DMS79 treated with DMSO at 0.1 percent for 48 hours (cell line): Measurements from ENCODE around the gene ELMO1.
"Not testable (repeated sequence)": the region's sequence is repeated elsewhere in the genome, so short reads cannot be mapped to it uniquely, and the experiment has no call there.

Experiments
- DNase-seq: peaks from one replicate; lab custom pipeline; 2025; lab: John Stamatoyannopoulos, UW

The ELMO1 gene

DNA sequence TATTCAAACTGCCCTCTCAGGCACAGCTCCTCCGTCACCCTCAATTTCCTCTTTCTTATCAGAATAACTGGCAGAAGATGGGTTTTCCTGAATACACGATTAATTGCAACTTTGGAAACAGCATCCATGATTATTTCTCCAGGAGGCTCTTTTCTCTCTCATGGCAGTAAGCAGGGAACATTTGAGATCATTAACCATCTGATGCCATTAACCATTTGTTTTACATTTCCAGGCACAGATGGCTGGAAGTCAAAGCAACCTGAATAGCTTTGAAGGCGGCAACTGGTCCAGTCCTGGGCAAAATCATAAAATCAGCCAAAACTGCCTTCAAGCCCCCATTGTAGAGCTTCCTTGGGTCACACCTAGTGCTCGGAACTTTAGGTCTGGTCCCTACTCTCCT, 434.9 kb downstream of the ELMO1 start:
- DNase-seq: no peak

DNA sequence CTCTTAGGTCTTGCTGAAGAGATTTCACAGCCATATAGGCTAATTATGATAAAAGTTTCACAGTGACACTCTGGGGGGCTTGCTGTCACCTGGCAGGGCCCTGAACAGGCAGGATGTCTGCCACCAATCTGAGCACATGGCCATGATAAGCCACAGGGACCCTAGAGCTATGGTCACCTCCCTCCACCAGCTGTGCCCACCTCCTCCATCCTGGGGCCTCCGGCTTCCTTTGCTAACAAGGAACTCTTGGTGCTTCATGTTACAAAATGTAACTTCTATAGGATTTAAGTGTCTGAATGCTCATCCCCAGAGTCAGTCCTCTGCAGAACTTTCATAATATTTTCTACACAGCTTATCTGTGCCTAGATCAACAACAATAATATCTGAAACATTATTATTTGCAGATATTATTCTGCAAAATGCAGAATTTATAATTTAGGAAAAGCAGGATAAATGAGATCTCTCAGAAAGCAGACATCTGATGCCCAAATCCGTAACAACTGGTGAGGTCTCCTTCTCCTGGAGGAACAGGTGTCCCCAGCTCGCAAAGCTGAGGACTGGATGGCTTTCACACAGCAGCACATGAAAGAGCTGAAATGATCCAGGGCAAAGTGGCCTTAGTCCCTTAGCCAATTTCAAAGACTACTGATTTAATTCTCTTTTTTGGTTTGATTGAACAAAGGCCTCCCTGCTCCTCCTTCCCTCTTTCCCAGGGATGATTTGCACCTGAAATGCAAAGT, 437.3 kb downstream of the ELMO1 start:
- DNase-seq: no peak

DNA sequence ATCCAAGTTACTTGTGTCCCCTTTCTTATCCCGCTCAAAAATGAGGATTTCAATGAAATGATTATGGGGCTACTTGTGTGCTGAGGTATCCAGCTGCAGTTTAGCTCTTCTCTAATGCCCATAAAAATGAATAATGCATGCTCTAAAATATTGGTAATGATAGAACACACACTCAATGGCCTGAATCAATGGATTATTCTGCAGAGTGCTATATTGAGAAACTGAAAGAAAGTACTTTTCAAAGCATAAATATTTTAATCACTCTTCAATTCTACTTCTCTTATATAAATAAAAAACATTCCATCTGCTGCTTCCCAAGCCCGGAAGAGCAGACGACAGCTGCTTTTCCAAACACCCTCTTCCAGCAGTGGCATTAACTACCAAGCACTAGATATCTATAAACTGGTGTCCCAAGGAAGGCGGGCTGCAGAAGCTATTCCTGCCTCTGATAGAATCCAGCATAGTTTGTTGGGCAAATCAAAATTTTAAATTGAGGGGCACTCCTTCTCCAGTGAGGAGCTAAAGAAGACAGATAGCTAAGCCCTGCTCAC, 439.5 kb downstream of the ELMO1 start:
- no peak for DNase-seq

DNA sequence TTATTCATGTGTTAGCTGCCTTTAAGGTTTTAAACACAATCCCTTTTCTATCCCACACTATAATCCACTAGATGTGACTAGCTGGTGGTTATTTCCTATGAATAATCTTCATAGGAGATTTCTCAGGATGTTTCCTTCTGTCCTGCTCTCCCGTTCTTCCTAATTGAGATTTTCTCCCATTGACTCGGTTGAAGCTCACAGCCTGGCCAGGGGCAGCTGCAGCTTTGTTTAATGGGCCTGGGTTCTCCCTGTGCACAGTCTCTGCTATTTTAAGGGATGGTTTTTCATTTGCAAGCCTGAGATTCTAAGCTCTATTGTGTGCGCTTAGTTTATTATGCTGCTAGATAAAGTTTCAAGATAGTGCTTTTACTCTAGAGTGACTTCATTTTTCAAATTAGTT, 441.0 kb downstream of the ELMO1 start:
- no peak for DNase-seq

DNA sequence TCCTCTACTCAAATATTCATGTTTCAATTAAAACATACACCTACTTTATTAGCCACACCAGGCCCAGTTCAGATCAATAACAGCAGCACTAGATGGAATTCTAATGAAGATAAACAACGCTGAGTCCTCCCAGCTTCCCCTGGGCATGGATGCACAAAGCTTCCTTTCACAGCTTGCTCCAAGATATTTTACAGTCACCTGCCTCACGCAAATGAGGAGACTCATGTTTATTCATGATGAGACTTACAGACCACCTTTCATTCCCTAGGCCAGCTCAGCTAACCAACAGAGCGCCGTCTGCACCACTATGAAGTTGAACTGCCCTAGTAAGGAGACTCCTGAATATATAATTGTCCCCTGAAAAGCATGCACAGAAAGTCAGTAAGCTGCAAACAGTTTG, 441.4 kb downstream of the ELMO1 start:
- DNase-seq: no peak

DNA sequence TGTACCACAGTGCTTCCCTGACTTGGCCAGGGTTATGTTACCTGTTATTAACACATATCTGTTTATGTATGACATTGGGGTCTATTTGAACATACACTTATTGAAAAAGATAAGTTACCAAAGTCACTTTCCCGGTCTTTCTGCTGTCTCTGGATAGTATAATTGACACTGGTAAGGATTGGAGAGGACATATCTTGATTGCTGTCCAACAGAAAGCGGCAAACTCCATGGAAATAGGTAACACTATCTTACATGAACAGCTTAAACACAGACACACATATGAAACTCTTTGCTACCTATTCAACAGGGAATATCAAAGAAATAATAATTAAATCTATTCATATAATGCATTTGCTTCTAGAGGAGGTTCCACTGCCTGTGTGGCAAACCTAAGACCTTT, 441.9 kb downstream of the ELMO1 start:
- no peak for DNase-seq

DNA sequence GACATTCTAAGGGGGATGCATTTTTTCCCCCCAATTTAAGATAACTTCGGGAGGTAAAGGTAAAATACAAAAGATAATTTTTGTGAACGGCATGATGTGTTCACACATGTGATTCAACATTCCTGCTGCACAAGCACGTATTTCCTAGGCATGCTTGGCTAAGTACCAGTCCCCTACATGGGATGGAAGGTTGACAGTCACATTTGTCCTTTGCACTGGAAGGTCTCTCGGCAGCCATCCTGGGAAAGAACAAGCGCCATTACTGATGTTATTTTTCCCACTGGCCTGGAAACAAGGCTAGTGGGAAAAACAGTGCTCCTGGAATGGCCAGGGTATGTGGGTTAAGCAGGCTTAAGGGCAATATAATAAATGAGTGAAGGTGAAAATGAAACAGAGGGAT, 448.2 kb downstream of the ELMO1 start:
- no peak for DNase-seq

DNA sequence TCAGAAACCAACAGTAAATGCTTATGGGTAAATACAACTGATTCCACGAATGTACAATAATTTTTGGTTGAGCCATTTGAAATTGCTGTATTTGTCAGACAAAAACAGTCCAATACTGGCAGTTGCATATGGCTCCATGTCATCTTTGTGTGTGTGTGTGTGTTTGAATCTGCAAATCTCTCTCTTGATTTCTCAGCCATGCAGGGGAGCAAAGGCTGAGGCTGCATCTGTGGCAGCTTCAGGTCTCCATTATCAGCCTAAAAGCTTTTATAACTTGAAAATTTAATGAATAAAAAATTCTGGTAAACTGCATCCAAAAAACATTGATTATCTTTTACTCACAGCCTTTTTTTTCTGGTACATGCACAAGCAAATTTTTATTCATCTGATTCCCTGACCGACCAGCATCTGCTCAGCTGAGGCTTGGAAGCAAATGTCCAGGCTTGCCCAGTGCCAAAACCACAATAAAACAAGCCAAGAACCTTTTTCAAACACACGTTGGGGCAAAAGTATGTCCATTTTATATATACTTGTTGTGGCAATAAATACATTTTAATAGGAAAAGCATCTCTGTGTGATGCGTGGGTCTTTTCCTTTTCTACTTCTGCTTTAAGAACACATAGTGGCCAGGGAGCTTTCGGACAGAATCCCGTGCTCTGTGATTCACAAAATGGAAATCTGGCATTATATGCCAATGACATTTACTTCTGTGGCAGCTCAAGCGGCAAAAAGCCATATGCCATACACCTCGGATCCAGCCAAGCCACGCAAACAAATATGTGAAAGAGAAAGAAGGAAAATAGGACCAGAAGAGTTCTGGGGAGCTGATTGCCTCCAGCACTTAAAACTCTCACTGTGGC, 448.8 kb downstream of the ELMO1 start:
- DNase-seq: no peak

DNA sequence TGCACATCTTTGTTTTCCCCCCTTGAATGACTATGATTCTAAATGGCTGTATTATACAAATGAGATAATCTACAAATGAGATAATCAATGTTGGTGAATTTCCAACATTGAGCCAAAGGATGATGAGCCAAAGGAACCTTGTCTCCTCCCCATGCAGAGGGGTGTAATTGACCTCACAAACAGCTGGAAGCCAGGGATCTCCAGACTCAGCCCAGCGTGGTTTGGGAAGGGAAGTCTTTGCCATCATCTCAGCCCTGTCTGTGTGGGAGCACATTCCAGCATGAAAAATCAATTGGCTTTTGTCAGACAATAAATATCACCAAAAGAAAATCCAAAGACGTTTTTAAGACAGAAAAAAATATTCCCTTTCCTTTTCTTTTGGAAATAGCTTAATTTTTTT, 452.9 kb downstream of the ELMO1 start:
- DNase-seq: no peak

DNA sequence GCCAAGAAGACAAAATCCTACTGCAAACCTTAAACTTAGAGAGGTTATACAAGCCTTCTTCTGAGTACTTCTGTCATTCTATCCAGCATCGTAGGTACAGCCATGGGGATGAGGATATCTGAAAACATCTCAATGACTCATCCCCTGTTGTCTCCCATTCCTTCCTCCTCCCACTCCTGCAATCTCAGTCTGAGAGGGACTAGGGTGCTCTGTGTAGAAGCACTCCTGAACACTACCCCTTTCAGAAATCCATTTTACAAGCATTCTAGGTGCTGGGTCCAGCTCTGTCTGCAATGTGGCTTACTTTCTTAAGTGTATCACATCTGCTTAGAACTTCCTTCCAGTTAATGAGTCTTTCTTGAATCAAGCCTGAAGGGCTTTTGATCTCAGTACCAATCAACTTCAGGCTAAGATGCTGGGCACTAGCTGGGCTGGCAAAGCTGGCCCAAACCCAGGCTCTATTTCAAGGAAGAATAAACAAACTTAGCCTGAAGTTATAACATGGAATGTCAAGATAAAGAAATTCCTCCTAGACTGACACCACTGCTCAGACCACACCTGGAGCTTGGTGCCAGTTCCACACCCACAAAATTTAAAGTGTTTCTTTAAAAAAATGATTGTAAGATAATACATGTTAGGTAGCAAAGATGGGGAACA, 454.1 kb downstream of the ELMO1 start:
- DNase-seq: no peak

DNA sequence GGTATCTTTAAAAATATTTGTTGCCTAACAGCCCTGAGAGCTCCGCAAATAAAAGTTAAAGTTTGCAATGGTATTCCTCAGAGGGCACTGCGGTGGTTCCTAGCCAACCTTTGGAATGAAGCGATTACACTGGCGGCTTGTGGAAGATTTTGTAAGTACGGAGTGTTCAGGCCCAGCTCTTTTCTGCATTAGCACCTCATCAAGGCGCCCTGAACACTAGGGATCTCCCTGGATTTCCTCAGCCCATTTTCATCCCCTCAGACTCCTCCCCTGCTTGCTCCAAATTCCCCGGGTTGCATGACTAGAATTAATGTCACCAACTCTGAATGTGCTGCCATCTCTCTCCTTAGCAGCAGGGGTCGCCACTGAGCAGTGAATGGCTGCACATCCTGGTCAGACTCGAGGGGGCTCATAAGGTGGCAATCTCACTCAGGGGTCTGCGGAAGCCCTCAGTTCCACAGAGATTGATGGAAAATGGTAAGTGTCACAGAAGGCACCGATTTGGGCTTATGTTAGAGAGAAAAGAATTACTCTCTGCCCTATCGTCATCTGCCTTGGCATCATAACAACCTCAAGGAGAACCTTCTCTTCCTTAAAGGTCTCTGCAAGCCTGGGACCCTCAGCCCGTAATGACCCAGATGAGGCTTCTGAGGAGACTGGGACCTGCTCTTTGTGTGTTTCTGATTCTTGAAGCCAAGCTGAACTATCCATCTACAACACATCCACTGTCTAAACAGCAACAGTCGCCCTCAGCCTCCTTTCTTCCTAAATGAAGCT, 461.5 kb downstream of the ELMO1 start:
- DNase-seq: no peak

DNA sequence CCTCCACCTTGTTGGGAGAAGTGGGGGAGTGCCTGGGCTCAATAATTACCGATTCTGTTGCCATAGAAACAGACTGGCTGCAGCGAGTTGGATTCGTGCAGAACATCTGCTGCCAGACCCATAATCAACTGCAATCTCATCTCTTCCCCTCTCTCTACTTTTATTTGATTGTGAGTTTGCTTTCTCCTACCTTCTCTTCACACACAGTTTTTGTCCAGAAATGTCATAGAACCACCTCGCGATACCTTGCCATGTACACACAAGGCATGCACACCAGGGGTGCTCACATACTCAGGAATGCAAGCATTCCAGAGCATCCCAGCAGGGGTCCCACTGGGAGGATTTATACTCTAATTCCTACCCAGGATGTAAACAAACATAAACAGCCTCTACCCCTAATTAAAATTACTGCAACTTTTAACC, 462.1 kb downstream of the ELMO1 start:
- no peak for DNase-seq

DNA sequence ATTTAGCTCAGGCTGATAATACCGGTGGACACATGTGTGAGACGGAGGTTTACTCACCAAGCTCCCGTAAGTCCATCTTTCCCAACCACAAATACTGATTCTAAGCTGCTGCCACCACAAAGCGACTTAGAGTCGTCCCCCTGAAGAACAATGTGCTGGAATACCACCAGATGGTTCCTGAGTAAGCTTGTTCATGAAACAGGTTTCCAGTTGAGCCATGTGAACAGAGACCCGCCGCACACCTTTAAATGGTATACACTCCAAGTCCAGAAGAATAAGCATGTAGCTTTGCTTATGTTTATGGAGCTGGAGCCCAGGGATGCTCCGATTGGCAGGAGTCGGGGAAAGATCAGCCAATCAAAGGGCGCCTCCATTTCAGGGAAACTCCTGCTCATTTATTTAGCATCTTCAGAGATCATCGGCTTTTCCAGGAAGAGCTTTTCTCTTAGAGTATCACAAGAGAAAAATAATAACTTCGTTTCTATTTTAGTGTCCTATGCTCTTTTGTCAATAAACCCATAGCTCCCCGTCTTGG, 462.7 kb downstream of the ELMO1 start:
- DNase-seq: no peak

DNA sequence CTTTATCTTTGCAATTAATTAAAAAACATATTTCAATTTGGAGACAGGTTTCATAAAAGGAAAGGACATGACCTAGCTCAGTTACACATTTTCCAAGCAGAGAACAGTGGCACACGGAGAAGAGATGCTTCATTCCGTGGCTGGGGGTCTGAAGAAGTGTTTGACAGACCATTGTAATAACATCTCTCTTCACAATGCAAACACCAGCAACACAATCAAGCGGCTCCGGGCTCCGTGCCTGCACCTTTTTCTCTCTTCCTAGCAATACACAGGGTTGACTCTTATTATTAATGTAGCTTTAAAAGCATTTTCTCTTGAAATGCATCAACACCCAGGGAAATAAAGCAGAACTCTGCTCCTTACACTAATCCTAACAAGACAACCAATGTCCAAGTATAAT, 463.3 kb downstream of the ELMO1 start:
- DNase-seq: no peak

DNA sequence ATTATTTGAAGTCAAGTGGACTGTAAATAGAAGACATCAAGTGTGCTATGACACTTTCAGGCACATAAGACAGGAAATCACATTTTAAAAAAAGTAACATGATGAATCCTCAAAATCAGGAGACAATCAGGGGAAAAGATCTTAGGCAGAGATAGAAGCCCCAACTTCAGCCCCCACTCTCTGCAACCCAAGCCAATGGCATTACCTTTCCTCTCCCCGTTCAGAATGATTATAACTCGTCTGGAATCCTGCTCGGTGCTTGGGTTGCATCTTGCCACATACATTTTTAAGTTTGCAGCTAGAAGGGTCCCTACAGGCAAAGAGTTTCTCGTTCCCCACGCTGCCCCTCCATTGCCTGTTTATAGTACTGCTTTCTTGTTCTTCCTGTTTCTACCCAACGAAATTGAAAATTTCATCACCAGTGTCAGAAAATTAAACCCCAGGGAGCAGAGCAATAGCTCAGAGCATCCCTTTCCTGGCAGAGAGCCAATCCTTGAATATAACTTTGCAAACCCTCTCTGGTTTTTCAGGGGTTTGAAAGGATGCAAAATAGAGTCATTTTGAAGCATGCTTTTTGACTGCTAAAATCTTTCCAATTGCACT, 463.9 kb downstream of the ELMO1 start:
- no peak for DNase-seq

DNA sequence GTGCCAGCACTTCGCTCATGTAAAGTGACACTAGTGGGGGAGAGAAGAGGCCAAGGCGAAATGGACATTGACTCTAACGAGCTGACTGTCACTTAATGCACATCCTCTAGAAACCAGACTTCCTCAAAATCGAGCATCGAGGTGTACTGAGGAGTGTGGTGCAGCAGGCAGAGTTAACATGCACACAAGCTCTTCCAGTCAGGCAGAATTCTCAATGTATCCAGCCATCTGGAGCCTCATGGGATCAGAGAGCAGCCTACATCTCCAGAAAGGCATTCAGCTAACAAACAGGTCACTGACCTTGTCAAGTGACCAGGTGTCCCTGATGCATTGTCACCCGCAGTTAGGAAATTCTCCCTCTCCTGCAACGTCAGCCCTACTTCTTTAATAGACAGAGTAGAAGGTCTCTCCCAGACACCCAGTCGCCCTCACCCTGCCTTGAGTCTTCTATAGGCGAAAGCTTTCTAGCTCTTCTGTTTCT, 464.6 kb downstream of the ELMO1 start:
- DNase-seq: no peak

DNA sequence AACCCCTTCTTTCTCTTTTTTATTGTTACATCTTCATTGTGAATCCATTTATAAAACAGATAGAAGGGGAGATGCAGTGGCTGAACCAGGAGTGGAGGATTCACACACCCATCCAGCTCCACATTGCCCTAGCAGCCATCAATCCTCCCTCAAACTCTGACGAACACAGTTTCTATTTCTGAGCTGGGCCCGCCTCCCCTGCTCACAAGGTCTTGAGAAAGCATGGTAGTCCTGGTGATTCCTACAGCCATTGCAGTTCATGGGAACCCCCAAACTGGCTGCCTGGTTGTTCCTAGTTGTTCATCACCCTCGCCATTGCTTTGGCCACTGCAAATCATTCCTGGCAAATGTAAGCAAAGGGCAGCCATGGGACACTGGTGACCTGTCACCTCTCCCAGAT, 465.9 kb downstream of the ELMO1 start:
- DNase-seq: no peak

DNA sequence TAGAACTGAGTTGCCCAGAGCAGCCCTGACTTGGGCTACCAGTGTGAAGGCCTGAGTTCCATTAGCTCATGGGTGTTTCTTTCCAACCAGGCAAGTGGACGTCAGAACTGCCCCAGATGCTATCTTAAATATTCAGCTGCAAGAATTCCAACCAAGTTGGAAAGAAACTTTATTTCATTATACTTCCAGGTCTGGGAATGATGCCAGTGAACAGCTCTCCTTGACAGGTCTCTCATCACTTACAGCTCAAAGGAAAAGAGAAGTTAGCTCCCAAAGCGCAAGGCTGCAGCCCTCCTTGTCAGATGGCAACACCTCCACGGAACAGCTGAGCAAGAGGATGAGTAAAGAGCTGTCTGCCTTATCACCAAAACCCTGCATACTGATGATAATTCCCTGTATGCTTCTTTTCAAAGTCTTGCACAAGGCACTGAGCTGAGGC, 468.8 kb downstream of the ELMO1 start:
- DNase-seq: no peak

DNA sequence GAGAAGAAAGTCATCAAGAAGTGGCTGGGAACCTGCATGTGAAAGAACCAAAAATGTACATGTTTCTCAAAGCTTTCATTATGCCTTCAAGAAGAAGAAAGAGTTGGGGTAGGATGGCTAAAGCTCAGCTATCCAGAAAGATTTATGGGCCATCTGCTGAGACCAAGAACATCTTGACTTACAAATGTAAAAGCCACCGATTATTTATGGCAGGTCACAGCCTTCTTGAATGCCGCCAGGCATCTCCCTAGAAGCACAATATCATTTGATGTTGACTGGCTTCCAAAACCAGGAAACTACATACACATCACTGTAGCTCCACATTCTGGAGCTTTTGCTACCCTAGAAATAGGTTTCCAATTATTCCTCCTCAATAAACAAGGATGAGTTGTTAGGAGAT, 470.2 kb downstream of the ELMO1 start:
- no peak for DNase-seq

DNA sequence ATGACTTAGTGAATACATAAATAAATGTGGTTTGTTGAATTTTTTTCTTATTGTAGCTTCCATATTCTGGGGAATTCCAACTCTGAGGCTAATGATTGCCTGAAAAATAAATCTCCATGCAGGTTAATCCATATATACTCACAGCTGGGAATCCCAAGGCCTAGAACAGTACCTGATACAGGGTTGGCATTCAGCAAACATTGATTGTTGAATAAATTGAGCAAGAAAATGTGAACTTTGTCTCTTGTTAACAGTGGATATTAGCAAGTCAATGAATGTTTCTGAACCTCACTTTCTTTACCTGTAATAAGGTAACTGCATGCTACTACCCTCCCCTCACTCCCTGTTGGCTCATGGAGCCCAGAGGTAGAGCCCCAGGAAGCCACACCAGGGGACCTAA, 470.8 kb downstream of the ELMO1 start:
- DNase-seq: no peak

DNA sequence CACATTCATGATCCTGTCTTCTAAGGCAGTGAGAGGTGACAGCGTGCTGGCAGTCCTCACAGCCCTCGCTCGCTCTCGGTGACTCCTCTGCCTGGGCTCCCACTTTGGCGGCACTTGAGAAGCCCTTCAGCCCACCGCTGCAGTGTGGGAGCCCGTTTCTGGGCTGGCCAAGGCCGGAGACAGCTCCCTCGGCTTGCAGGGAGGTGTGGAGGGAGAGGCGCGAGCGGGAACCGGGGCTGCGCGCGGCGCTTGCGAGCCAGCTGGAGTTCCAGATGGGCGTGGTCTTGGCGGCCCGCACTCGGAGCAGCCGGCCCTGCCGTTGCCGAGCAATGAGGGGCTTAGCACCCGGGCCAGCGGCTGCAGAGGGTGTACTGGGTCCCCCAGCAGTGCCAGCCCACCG, 475.1 kb downstream of the ELMO1 start:
- DNase-seq: not testable (repeated sequence)
